NT2/D1 (cell line): ENCODE results near the gene SMG7.

ENCODE experiments used
- SUZ12 ChIP-seq: IDR thresholded peaks from 2 replicates; pipeline ENCODE4 v1.6.1; 2011; ENCODE audit not compliant: insufficient read length, insufficient read depth; ENCODE audit errors: extremely low read depth
- YY1 ChIP-seq: IDR thresholded peaks from 2 replicates; pipeline ENCODE4 v1.6.1; 2011; ENCODE audit not compliant: insufficient read length, insufficient read depth
- ZNF274 ChIP-seq: IDR thresholded peaks from 2 replicates; pipeline ENCODE4 v1.6.1; 2011; ENCODE audit warnings: mild to moderate bottlenecking, low read depth, low read length

DNA sequence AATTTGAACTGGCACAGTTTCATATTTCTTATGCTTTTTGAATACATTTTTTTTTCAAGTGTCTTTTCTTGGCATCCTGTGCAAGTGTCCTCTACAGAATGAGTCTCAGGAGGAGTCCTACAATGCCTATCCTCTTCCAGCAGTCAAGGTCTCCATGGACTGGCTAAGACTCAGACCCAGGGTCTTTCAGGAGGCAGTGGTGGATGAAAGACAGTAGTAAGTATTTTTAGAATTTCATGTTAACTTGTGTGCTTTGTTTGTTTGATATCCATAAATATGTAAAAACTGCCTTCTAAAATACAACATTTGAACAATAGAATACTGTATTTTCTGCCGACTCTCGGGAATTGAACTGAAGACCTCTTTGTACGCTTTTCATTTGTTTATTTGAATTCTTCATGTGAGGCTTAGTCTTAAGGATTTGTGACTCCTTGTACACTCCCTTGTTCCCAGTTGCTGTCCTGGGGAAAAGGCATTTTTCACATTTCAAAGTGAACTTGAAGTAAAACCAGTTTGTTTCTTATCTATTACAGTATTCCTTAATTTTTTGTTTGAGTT lies 61.4 kb downstream of the SMG7 start:
- TF ChIP-seq ZNF274: no peak
- TF ChIP-seq SUZ12: no peak
- TF ChIP-seq YY1: no peak
